Stimulated activated CD4-positive, alpha-beta T cell treated with anti-CD3 and anti-CD28 coated beads, Interleukin-2, amount 100 ng/mL, for 48 hours (primary cell): ENCODE results near the gene FBXW5.
A peak's percentile ranks its signal among the peaks of the same experiment; 100 is the strongest.

Experiments
- DNase-seq, 2 donors: peaks; one replicate each; pipeline ENCODE4 v3.0.0-alpha.2; 2020

Gene FBXW5

DNA sequence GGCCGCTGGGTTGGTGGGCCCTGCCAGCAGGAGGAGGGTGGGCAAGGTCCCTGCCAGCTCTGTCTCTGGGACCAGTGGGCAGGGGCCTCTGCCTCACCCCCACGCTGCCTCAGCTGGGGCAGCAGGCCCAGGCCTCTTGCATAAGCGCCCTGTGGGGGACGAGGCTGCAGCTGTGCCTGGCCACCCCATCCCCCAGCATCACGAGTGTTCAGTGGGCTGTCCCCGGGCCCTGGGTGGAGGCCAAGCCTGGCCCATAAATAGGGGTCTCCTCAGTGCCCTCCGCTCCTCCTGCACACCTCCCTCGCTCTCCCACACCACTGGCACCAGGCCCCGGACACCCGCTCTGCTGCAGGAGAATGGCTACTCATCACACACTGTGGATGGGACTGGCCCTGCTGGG is 32.7 kb upstream of the FBXW5 start, which contains the start of gene PTGDS:
Gene PTGDS (plus strand): TSS at position 282 of the 400 bp plus-strand sequence. CDS start 75 bp downstream, at position 357.
- DNase-seq = no peak

GRCh38 chr9:136975644-136976043 is 31.1 kb upstream of the FBXW5 start:
- DNase-seq = peak; percentile 35 to 44

- DNase-seq = no peak
Observed at GRCh38 chr9:136974817-136975535, 30.4 kb upstream of the FBXW5 start.

- DNase-seq = no peak
Observed at GRCh38 chr9:136973618-136974617, 29.4 kb upstream of the FBXW5 start.

DNA sequence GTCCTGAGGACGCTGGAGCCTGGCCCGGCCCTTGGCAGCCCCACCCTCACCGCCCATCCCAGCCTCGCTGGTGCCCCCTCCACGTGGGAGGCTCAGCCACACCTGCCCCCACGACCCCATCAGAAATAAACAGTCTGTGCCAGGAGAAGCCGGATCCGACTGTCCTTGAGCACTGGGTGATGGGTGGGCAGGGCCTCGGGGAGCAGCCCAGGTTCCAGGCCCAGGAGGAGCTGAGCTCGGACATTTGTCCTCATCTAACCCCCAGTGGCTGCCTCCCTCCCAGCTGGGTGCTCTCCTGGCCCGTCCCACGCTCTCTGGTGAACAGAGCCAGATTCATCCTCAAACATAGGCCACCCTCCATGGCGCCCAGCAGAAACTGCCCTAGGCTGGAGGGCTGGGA is 28.2 kb upstream of the FBXW5 start:
- DNase-seq = no peak

DNA sequence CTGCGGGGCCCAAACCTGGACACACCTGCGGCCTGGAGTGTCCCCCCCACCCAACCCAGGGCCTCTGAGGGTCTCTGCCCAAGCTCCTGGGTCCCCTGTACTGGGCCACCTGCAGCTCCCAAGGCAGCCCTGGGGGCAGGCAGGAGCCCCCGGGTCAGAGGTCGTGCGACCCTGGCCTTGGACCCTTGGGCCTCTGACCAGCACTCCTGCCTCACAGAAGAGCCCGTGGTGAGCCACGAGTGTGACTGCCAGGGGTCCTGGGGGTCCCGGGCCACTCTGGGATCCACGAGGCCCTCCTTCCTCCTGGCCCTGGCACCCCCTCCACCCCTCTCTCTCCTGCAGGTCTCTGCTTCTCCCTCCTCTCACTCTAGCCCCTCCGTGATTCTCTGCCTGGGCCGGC is 27.8 kb upstream of the FBXW5 start:
- DNase-seq = no peak

- no peak for DNase-seq
Observed at GRCh38 chr9:136971746-136972145, 27.2 kb upstream of the FBXW5 start.

DNA sequence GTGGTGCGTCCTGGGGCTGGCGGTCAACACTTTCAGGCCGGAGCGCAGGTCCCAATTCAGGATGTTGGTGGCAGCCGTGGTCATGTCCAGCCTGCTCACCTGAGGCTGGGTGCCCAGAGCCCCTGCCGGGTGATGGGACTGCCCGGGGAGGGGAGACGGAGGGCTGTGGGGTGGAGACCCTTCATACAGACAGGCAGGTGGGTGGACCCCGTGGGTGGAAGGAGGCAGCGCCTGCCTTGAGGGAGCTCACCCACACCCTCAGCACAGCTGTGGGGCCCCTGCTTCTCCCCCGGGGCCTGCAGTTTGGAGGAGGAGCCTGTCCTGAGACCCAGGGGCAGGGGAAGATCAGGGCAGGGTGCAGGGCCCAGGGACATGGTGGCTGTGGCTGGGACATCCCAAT is 25.8 kb upstream of the FBXW5 start:
- no peak for DNase-seq

- DNase-seq = no peak
Observed at GRCh38 chr9:136969774-136970173, 25.2 kb upstream of the FBXW5 start.

- DNase-seq = no peak
Observed at GRCh38 chr9:136969150-136969549, 24.6 kb upstream of the FBXW5 start.

DNA sequence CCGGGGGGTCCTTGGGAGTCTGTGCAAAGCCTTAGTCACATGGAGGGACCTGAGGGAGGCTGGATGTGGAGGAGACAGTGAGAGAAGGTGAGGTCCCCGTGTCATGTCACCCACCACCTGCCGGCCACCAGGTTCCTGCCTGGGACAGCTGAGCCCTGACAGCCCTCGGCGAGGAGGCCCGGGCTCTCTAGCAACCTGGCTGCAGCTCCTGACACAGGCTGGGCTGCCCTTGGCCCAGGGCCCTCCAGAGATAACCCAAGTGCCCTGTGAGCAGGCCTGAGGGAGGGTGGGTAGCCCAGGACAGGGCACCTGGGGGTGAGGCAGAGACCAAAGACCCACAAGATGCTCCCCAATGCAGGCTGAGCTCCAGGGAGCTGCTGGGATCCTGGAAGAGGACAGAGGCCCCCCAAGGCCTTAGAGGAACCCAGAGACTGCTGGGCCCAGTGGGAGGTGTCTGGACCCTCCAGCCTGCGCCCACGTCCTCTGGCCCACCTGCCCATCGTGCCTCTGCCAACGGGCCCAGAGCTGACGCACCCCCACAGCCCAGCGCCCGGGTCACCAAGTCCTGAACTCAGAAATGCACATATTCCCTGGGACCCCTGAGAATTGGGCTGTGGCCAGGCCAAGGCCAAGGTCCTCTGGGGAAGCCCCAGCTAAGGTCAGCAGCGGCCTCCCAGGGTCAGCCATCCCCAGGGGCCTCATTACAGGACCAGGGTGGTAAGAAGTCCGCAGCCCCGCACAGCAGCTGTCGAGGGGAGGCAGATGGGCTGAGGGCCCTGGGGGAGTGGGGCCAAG is 24.0 kb upstream of the FBXW5 start:
- DNase-seq = no peak

GRCh38 chr9:136965771-136966484 is 21.4 kb upstream of the FBXW5 start:
- no peak for DNase-seq

GRCh38 chr9:136964833-136965422 is 20.4 kb upstream of the FBXW5 start:
- DNase-seq = no peak

DNA sequence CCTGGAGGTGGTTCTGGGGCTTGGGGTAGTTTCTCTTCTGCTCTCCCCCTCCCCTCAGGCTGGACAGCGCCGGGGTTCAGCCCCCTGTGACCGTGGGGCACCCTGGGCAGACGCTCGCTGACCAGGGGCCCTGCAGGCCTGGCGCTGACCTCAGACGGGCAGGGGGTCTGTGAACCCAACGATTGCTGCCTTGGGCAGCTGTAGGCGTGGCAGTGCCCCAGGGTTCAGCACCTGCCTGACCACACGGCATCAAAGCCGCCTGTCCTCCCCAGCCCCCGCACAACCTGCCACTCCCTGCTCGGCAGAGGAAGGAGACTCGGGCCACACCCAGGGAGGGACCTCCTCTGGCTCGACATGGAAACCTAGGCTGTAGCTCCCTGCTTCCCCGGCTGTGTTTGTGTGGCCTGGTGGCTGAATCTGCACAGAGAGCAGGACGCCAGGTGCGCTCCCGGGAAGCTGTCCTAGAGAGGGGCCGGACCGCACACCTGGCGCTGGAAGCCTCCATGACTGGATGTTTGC is 19.7 kb upstream of the FBXW5 start:
- no peak for DNase-seq

DNA sequence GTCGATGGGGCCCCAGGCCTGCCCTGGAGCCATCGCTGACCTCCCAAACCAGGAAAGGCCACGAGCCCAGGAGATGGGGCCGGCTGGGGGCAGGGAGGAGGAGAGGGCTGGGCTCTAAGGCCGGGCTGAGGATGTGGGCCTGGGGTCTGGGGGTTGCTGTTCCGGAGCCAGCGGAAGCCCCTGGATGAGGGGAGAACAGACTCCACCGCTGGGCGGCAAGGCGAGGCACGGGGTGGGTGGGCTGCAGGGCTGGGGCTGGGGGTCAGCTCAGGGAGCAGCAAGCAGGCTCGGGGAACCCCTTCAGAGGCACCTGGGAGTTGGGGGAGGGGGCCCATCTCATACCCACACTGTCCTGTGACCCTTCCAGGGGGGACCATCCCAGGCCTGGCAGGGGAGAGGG is 19.2 kb upstream of the FBXW5 start:
- no peak for DNase-seq

- DNase-seq = no peak
Observed at GRCh38 chr9:136963341-136963740, 18.8 kb upstream of the FBXW5 start.

GRCh38 chr9:136962701-136963248 is 18.2 kb upstream of the FBXW5 start:
- no peak for DNase-seq

- DNase-seq = no peak
Observed at GRCh38 chr9:136962163-136962562, 17.6 kb upstream of the FBXW5 start.

DNA sequence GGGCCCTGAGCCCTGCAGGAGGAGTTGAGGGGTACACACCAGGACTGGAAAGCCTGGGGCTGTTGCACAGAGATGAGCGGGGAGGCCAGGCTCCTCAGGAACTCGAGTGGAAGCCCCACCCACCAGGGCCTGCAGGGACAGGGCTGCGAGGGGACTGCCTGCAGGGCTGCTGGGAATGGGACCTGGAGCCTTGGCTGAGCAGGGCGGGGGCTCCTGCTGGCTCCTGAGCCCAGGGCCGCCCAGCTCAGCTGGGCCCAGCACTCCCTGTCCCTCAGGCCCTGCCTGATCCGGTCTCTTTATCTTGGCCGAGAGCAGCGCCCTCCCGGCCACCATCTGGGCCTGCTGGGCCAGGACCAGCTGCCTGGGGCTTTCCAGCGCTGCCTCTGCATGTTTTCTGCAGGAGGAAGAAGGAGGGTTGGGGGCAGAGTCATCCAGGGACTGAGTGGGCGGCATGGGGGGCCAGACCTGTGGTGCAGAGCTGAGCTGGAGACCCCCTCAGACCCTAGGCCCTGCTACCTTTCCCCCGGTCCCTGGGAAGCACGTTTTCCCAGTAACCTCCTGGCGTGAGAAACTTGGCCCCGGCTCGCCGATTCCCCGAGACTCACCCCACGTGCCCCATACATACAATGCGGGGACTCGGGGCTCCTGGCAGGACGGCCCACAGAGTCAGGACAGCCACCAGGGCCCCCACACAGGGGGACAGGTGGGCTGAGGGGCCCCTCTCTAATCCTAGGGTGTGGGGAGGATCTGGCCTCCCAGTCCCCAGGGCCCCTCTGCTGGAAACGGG is 16.9 kb upstream of the FBXW5 start:
- no peak for DNase-seq

DNA sequence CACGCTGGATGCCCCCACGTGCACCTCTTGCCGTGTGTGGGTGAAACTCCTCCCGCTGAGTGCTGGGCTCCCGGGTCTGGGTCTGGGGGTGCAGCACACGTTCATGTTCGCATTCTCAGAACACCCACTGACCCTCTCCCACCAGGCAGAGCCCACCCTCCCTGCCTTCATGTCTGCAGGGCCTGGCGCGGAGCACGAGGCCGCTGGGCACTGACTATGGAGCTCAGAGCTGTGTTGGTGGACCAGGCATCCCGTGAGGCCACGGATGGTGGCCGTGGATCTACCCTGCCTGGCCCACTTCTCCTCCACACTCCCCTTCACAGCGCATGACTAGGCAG is 16.4 kb upstream of the FBXW5 start:
- no peak for DNase-seq
